CD4-positive, alpha-beta T cell (primary cell): ENCODE results near the gene JPT2. TPM values are rescaled to one million over a fixed set of nuclear protein-coding genes. Genes with fewer than 3 reads are reported as not detected.
"Not testable (repeated sequence)": the region's sequence is repeated elsewhere in the genome, so short reads cannot be mapped to it uniquely, and the experiment has no call there.

Experiments used
- ATAC-seq: fragments of 200-7000 bp; cut with Tn5 transposase; one replicate; pipeline ENCODE4 v1.10.0; 2022; ENCODE audit warnings: mild to moderate bottlenecking; ENCODE audit not compliant: poor library complexity
- CTCF ChIA-PET: fragments of 350-600 bp; sonication (Branson Sonifier 250); formaldehyde crosslinking; loops from one replicate; lab custom pipeline; 2021; ENCODE audit warnings: antibody characterized with exemption, inconsistent platforms; lab: Charles Lee
- POLR2A ChIA-PET: fragments of 350-600 bp; sonication (Branson Sonifier 250); formaldehyde crosslinking; loops from one replicate; lab custom pipeline; 2021; ENCODE audit warnings: antibody characterized with exemption, inconsistent platforms; lab: Charles Lee
- DNase-seq, 14 experiments: peaks; one replicate each; pipeline ENCODE4 v3.0.0-alpha.2; 2013 to 2020; ENCODE audit warnings: mixed read lengths in 2 of 14
- H3K27ac ChIP-seq, 2 donors: one replicate each; pipeline versions ENCODE4 v1.5.1 to v1.7.0; 2013; ENCODE audit warnings: low read length in 2 of 2, low read depth in 1 of 2, mild to moderate bottlenecking in 1 of 2
- H3K27me3 ChIP-seq, 2 experiments: 1 replicate in 1 of 2; 2 replicates in 1 of 2; pipeline versions ENCODE4 v1.6.1 to v1.7.0; 2013; ENCODE audit warnings: low read length in 2 of 2, control low read depth in 1 of 2, mild to moderate bottlenecking in 1 of 2, moderate library complexity in 1 of 2; ENCODE audit not compliant: insufficient read depth in 2 of 2, control insufficient read depth in 1 of 2
- H3K36me3 ChIP-seq: one replicate; pipeline ENCODE4 v1.6.1; 2013; ENCODE audit warnings: low read length, control low read depth; ENCODE audit not compliant: insufficient read depth
- H3K4me1 ChIP-seq: one replicate; pipeline ENCODE4 v1.6.1; 2013; ENCODE audit warnings: low read length, control low read depth; ENCODE audit not compliant: insufficient read depth
- H3K4me3 ChIP-seq: one replicate; pipeline ENCODE4 v1.5.1; 2013; ENCODE audit warnings: mild to moderate bottlenecking, low read length, moderate library complexity
- H3K9me3 ChIP-seq, 2 experiments: 1 replicate in 1 of 2; 2 replicates in 1 of 2; pipeline versions ENCODE4 v1.6.1 to v1.7.0; 2013; ENCODE audit warnings: low read length in 2 of 2, mild to moderate bottlenecking in 2 of 2, control low read depth in 1 of 2, moderate library complexity in 1 of 2; ENCODE audit not compliant: control insufficient read depth in 1 of 2, insufficient read depth in 1 of 2
- H3K27ac Mint-ChIP-seq: one replicate; pipeline ENCODE4 v1.8.0; 2020; ENCODE audit warnings: mixed read lengths
- H3K27me3 Mint-ChIP-seq: one replicate; pipeline ENCODE4 v1.8.0; 2021; ENCODE audit warnings: mixed read lengths
- H3K36me3 Mint-ChIP-seq: one replicate; pipeline ENCODE4 v1.8.0; 2021; ENCODE audit warnings: low read depth, mixed read lengths
- H3K4me1 Mint-ChIP-seq: one replicate; pipeline ENCODE4 v1.8.0; 2021; ENCODE audit warnings: low read depth, mixed read lengths
- H3K4me3 Mint-ChIP-seq: one replicate; pipeline ENCODE4 v1.8.0; 2020; ENCODE audit warnings: mild to moderate bottlenecking, mixed read lengths
- H3K9me3 Mint-ChIP-seq: one replicate; pipeline ENCODE4 v1.8.0; 2020; ENCODE audit warnings: mixed read lengths
- CTCF ChIP-seq: fragments of 200-600 bp; IDR thresholded peaks from one replicate; pipeline ENCODE4 v1.8.0; 2022; ENCODE audit warnings: antibody characterized with exemption, mild to moderate bottlenecking
- intact Hi-C, 2 experiments: fragments of 100-400 bp; cut with DNase I in 1 of 2; cut with micrococcal nuclease in 1 of 2; formaldehyde crosslinking; loops; one replicate each; pipeline versions ENCODE4 v1.15.1 to v1.9.0; 2023 to 2025; cut with DNase I, micrococcal nuclease
- total RNA-seq, 174 experiments: library from RNA in 2 of 174; stranded (reverse) in 2 of 174; gene quantifications; one replicate each; pipeline ENCODE4 v1.2.3 and lab custom pipeline; 2021 to 2026

Gene JPT2
- total RNA-seq, 2 experiments from 2014 or later, result 2.5 to 3.2 TPM

- H3K27me3 Mint-ChIP-seq, result no peaks in the 10 kb centered on the region
- no peaks in the 10 kb centered on the region for H3K9me3 Mint-ChIP-seq
- Histone ChIP-seq H3K27ac (no peak overlapping the region), H3K27me3 (no peaks in the 10 kb centered on the region), H3K9me3 (no peaks in the 10 kb centered on the region), H3K4me1 (no peaks in the 10 kb centered on the region), H3K4me3 (no peak overlapping the region), H3K36me3 (peaks cover 49% of the 10 kb centered on the region)
- no peak for TF ChIP-seq CTCF
- H3K27ac Mint-ChIP-seq, result no peak overlapping the region
- H3K4me3 Mint-ChIP-seq, result no peak overlapping the region
- H3K36me3 Mint-ChIP-seq, result peaks cover 65% of the 10 kb centered on the region
- no peaks in the 10 kb centered on the region for H3K4me1 Mint-ChIP-seq
- no peak for DNase-seq
- CTCF ChIA-PET, result no interaction called here
- intact Hi-C loops, result no loop called here
- POLR2A ChIA-PET, result no interaction called here
- ATAC-seq, result no peak
These were observed 20.6 kb downstream of the JPT2 start for GRCh38 chr16:1698680-1699079.

- Histone ChIP-seq H3K4me3 (no peak overlapping the region), H3K9me3 (no peaks in the 10 kb centered on the region), H3K36me3 (peaks cover 35% of the 10 kb centered on the region), H3K27ac (no peak overlapping the region), H3K27me3 (no peaks in the 10 kb centered on the region), H3K4me1 (peaks cover 6% of the 10 kb centered on the region)
- TF ChIP-seq CTCF, result no peak
- ATAC-seq (no peak), DNase-seq (no peak)
- Mint-ChIP-seq H3K27me3 (no peaks in the 10 kb centered on the region), H3K4me3 (no peak overlapping the region), H3K9me3 (no peaks in the 10 kb centered on the region), H3K27ac (no peak overlapping the region), H3K4me1 (peaks cover 8% of the 10 kb centered on the region), H3K36me3 (peaks cover 55% of the 10 kb centered on the region)
- intact Hi-C loops, result no loop called here
- ChIA-PET POLR2A (interaction anchor here (1.5 kb wide), 1 partner anchor 23 kb away, joined by 4 read pairs; no protein-coding TSS in a partner anchor), CTCF (no interaction called here)
These were observed 22.2 kb downstream of the JPT2 start for GRCh38 chr16:1700246-1700645.

GRCh38 chr16:1701216-1701878 is 23.3 kb downstream of the JPT2 start:
- no peak overlapping the region for H3K27ac Mint-ChIP-seq
- H3K27me3 Mint-ChIP-seq, result no peaks in the 10 kb centered on the region
- no peaks in the 10 kb centered on the region for H3K9me3 Mint-ChIP-seq
- H3K27ac ChIP-seq, result no peak overlapping the region
- ChIA-PET POLR2A (interaction anchor here (1.5 kb wide), 1 partner anchor 24 kb away, joined by 4 read pairs; no protein-coding TSS in a partner anchor), CTCF (no interaction called here)
- TF ChIP-seq CTCF, result no peak
- no peaks in the 10 kb centered on the region for H3K27me3 ChIP-seq
- H3K4me3 Mint-ChIP-seq, result no peak overlapping the region
- peaks cover 7% of the 10 kb centered on the region for H3K4me1 ChIP-seq
- intact Hi-C loops, result no loop called here
- peaks cover 13% of the 10 kb centered on the region for H3K4me1 Mint-ChIP-seq
- H3K9me3 ChIP-seq, result no peaks in the 10 kb centered on the region
- H3K36me3 Mint-ChIP-seq, result peaks cover 61% of the 10 kb centered on the region
- no peak for ATAC-seq
- no peak for DNase-seq
- peaks cover 34% of the 10 kb centered on the region for H3K36me3 ChIP-seq
- no peak overlapping the region for H3K4me3 ChIP-seq

- peaks cover 38% of the 10 kb centered on the region for H3K4me1 Mint-ChIP-seq
- intact Hi-C loops, result loop anchor here (1.0 to 5.0 kb wide), 7 partner anchors 27 to 398 kb away; partner anchors contain the start of genes JPT2 (in 2 of the 2), UQCC4 (in 2 of the 2), CRAMP1 (in 1 of the 2) and EME2 (in 1 of the 2)
- H3K36me3 Mint-ChIP-seq, result peaks cover 43% of the 10 kb centered on the region
- H3K27me3 ChIP-seq, H3K9me3 Mint-ChIP-seq, H3K27me3 Mint-ChIP-seq, H3K9me3 ChIP-seq: not testable (repeated sequence)
- peak in 3 of 14 experiments; percentile 15 to 40 (median 32) for DNase-seq
- Histone ChIP-seq H3K27ac (peak overlapping the region; percentile 77 to 79), H3K36me3 (peaks cover 12% of the 10 kb centered on the region), H3K4me1 (peaks cover 34% of the 10 kb centered on the region), H3K4me3 (peak overlapping the region; percentile 81)
- H3K27ac Mint-ChIP-seq, result peak overlapping the region; percentile 97
- peak overlapping the region; percentile 96 for H3K4me3 Mint-ChIP-seq
- CTCF ChIA-PET, result interaction anchor here (0.6 to 5.1 kb wide), 22 partner anchors 8 to 342 kb away, joined by 3 to 39 read pairs (median 3); partner anchors contain the start of genes CRAMP1, EME2, IFT140 and JPT2
- ATAC-seq, result peak; percentile 30
- POLR2A ChIA-PET, result interaction anchor here (1.2 to 3.6 kb wide), 21 partner anchors 8 to 396 kb away, joined by 3 to 67 read pairs (median 7); partner anchors contain the start of genes CRAMP1, EME2, FAHD1 and HAGH
These were observed 27.2 kb downstream of the JPT2 start for GRCh38 chr16:1705324-1705687.
